HG03108 (cell line): Measurements from ENCODE around the gene MEIS1.

ENCODE experiments used
- ATAC-seq: cut with Tn5 transposase; IDR thresholded peaks from one replicate; pipeline ENCODE4 v1.9.1; 2021; ENCODE audit warnings: moderate library complexity; ENCODE audit not compliant: unreplicated experiment

MEIS1 gene

DNA sequence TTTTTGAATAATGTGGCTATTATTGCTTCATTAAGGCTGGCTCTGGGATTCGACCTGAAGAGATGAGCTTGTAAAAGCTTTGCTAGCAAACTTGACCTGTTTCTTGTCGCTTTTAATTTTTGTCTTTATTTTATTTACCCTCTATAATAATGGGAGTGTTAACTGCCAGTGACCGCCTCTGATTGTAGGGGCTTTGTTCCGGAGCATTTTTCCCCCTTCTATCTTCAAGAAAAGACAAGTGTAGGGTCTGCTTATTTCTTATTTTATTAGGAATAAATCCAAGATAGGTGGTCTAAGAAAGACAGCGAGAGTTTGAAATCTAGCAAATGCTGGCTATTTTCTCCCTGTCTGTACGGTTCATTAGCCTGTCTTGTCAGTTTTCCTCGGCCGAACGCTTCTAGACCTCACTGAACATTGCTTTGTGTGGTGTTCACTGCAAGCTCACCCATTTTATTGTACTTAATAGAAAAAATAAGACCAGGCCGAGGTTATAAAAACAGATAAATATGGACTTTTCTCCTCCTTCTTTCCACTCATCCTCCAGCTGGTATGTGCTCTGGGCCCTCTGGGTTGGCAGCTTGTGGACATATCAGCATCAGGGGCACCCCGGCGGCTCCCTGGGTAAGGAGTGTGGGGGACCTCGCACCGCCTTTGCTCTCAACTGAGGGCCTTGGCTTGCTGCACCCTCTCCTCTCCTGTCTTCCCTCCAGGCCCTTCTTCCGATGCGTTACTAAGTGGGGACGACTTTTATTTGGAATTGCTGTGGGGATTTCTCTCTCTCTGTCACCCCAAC, 8.5 kb downstream of the MEIS1 start:
- no peak for ATAC-seq

DNA sequence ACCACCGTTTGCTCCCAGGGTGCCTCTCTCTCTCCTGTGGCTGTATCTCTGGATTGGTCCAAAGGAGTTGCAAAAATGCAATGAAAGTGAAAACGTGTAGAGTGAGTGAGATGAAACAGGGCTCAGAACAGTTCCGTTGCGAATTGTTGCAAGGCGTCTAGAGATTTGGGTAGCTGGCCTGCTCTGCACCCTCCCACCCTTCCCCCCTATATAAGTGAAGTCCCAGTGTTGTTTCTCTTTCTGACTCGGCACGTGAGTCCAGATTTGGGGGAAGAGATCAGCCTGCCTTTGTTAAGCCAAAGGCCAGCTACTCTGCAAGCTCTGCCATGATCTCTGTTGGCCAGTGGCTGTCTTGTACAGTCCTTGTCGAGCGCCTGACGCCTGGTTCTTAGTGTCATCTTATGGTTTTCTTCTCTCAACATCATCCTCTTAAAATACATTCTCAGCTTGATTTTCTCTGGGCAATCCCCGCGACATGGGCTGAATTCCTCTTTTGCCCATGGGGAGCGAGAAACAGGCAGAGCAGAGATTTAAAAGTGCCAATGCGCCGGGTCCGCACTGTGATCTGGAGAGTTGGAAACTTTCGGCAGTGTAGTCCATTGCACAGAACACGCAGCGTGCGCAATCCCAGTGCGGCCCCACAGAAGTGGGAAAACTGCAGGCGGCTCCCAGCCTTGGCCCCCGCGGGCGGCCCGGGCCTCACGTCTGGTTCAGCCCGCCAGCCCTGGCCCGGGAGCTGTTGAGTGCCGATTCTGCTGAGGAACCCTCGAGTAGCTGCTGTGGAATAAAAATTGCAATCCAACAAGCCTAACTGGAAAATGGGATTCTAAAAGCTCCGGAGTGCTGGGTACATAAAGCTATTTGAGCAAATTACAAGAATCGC, 9.3 kb downstream of the MEIS1 start:
- ATAC-seq: no peak

DNA sequence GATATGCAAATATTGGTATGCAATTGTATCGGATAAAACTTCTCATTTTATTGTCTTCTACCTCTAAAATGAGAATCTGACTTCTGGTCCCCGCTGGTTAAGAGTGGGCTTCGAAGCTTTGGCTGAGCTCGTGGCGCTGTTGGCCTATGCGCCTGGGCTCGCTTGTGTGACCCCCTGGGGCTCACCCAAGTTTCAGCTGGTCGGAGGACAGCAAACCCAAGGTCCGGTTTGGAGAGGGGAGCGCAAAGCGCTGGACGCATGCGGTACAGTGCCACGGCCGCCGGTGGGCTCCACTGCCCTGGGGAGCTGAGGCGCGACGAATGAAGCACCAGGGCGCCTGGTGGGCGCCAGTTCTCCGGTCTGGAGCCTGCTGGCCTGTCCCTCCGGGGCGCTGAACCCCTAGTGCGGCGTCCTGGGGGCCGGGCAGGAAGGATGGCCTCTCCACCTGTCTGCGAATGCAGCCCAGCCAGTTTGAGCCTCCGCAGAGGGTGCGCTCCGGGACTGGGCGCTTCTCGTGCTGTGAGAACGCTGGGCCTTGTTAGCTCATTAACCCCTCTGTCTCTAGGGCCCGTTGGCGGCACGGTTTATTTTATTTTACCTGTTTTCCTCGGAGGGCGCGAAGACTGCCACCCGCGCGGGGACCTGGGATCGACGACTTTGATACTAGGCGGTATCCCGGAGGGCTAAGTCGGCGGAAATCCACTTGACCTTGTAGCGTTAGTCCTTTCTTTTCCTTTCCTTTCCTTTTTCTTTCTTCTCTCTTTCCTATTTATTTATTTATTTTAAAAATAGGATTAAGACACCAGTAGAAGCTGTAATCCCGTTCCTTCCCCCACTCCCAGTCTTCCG, 10.4 kb downstream of the MEIS1 start:
- ATAC-seq: no peak

DNA sequence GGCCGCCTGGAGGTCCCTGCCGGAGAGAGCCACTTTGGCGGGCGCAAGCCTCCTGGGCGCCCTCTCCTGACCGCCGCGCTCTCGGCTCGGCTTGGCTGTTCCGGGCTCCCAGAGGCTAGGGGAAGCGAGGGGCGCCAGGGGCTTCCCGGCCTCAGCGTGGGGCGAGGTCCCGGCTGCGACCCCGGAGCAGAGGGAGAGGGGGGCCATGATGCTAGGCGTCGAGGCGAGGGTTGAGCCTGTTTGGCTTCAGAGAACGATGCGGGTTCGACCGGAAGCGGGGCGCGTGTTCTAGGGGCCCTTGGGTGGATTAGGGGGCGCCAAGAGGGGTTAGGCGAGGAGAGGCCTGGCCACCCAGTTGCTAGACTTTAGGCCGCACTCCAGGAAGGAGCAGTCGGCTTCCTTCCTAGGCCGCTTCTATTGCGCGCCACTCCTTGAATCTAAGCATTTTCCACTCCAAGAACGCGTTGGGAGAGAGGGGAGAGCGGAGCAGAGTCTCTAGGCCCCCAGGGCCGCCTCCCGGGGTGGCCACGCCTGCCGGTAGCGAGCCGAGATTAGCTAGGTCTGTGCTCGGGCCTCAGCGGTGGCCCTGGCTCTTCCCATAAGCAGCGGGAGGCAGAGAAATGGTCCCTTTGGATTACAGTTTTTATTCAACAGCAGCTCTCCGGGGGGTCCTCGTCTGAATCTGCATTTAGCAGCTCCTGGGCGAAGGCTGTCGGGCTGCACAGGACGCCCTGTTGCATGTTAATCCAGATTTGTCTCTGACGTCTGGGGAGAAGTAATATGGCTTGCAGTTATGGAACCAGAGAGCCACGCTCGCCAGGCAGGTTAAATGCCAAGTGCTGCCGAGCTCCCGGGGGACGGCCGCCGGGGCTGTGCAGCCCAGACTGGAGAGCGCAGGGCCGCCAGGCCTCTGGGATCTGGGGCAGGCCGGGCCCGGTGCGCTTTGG, 11.3 kb downstream of the MEIS1 start:
- no peak for ATAC-seq

- ATAC-seq: no peak
These were observed 12.0 kb downstream of the MEIS1 start for GRCh38 chr2:66446941-66447340.

DNA sequence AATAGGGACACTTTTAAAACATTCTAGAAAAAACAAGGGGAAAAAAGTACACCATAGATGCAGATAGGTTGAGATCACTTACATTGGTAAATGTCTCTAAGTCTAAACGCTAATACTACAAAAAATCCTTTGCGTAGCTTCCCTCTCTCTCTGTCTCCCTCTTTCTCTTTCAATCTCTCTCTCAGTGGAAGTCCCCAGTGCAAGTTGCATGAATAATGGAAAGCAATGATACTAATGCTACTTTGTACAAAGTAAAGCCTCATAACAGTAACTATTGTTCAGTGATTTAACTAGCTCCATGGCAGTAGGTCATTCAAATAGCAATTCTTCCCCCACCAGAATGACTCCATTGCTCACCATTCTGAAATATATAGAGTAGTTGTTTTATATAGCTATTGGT, 12.8 kb downstream of the MEIS1 start:
- ATAC-seq: no peak

GRCh38 chr2:66448136-66448991, 13.4 kb downstream of the MEIS1 start:
- no peak for ATAC-seq

DNA sequence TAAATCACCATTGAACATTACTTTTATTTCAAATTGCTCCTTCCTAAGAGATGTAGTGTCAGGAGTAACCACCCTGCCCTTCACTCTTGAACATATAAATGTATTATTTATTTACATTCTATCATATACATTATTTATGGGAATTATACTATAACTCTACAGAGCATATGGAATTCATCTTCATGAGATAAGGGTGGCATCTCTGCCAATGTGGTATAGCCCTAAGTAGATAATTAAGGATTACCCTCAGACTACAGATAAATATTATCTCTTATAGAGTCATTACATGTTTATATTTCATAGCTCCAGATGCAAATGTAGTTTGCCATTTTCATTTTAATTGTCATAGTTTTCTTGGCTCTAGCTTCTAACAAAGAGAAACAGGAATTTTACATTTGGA, 17.3 kb downstream of the MEIS1 start:
- ATAC-seq: no peak

GRCh38 chr2:66452917-66453316, 18.0 kb downstream of the MEIS1 start:
- no peak for ATAC-seq

DNA sequence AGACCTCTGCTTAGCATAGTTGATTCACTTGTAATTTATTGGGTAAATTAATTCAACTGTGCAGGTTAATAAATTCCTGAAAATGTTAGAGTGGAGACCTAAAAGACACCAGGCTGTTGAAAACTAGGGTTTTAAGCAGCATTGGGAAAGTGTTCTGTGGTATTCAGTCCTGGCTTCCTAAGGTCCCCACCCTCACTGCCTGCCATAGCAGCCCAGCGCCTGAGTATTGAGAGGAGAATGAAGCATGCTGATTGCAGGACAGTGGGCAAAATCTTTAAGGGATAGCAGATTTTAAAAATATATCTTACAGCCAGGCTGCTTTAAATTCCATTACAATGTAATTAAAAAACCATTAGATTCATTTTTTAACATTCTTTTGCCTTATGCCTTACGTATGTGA, 20.6 kb downstream of the MEIS1 start:
- ATAC-seq: no peak

GRCh38 chr2:66456183-66457041, 21.5 kb downstream of the MEIS1 start:
- no peak for ATAC-seq

- ATAC-seq: no peak
These were observed 22.6 kb downstream of the MEIS1 start for GRCh38 chr2:66457545-66457944.

- ATAC-seq: no peak
These were observed 25.1 kb downstream of the MEIS1 start for GRCh38 chr2:66460031-66460430.

DNA sequence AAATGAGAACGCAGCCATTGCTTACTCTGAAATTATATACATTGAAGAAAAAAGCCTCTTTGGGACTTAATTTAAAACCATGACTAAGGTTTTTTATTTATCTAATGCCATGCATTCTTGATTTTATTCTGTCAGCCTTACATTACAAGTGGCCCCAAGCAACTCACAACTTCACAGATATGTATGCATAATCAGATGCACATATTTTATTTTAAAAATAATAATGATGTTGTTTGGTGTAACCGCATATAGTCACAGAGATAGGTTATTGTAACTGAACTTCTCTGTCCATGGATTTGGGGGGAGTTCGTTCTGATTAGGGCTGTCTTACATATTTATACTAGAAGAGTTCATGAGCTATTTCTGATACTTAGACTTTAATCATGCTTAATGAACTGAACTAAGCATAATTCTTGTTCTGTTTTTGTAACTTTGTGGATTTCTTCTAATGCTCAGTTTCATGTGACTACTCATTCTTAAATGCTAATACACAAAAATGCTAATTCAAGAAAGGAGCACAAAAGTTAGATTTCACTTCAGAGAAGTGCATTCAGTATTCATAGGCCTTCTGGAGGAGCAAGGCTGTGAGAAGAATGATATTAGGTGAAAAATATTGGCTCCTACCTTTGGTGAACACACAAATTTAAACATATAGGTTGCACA, 26.2 kb downstream of the MEIS1 start:
- ATAC-seq: no peak

GRCh38 chr2:66461664-66462500, 27.0 kb downstream of the MEIS1 start:
- no peak for ATAC-seq

DNA sequence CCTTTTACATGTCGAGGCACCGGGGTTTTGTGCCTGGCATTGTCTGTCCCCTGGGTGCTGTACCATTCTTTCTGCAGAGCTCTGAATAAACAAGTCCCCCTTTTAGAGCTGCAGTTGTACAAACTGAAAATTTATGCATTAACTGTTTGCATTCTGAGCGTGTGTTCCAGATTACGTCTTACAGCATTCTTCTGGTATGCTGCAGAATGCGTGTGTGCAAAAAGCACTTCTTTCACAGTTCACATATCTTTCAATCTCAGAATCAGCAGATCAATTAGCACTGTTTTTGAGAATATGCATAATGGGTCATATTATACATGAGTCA, 27.5 kb downstream of the MEIS1 start:
- no peak for ATAC-seq

DNA sequence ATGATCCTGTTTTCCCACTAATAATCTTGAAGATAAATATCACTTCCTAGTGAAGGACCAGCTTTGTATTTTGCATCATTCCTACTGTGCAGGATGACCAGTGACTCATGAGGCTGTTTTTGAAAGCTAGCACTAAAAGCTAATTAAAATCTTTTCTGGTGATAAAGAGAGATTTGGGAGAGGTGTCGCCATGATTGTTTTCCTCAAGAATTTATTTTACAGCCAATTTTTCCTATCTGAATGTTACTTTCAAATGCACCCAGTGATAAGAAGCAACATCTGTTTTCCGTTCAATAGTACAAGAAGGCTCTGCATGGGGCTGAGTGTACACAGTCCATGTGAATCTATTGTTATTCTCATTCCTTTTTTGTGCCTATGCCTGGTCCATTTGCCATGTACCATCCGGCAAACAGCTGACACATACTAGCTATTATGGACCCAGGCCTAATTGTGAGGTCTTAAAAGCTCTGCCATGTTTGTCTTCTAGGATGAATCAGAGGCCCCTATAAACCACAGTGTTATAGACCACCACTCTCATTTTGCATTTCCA, 28.4 kb downstream of the MEIS1 start:
- ATAC-seq: no peak
